GM21423 (cell line): Measurements from ENCODE around the gene ACACB.
A peak's percentile ranks its signal among the peaks of the same experiment; 100 is the strongest.

ENCODE experiments used
- ATAC-seq: cut with Tn5 transposase; IDR thresholded peaks from one replicate; pipeline ENCODE4 v1.9.1; 2021; ENCODE audit warnings: mild to moderate bottlenecking, moderate library complexity; ENCODE audit not compliant: unreplicated experiment

The ACACB gene

GRCh38 chr12:109109746-109110350 is 6.5 kb upstream of the ACACB start:
- ATAC-seq, result no peak

- ATAC-seq, result peak; percentile 64
Measured at GRCh38 chr12:109110988-109111495, 5.3 kb upstream of the ACACB start.

- ATAC-seq, result no peak
Measured at GRCh38 chr12:109112720-109113465, 3.5 kb upstream of the ACACB start.

- ATAC-seq, result no peak
Measured at GRCh38 chr12:109113661-109114321, 2.6 kb upstream of the ACACB start.

GRCh38 chr12:109114644-109115043 is 1.7 kb upstream of the ACACB start:
- no peak for ATAC-seq

GRCh38 chr12:109115404-109115757 is 1.0 kb upstream of the ACACB start:
- no peak for ATAC-seq

GRCh38 chr12:109116611-109116949 is 193 bp downstream of the ACACB start:
- ATAC-seq, result no peak

GRCh38 chr12:109120095-109120494 is 3.7 kb downstream of the ACACB start:
- ATAC-seq, result no peak

- ATAC-seq, result no peak
Measured at GRCh38 chr12:109120557-109120956, 4.2 kb downstream of the ACACB start.

GRCh38 chr12:109121346-109121880 is 5.0 kb downstream of the ACACB start:
- ATAC-seq, result no peak

- no peak for ATAC-seq
Measured at GRCh38 chr12:109124878-109125648, 8.7 kb downstream of the ACACB start.

- no peak for ATAC-seq
Measured at GRCh38 chr12:109125791-109126190, 9.4 kb downstream of the ACACB start.

- no peak for ATAC-seq
Measured at GRCh38 chr12:109126784-109127183, 10.4 kb downstream of the ACACB start.

- ATAC-seq, result no peak
Measured at GRCh38 chr12:109127533-109128242, 11.3 kb downstream of the ACACB start.

GRCh38 chr12:109130297-109131153 is 14.1 kb downstream of the ACACB start:
- ATAC-seq, result no peak

- no peak for ATAC-seq
Measured at GRCh38 chr12:109131154-109132050, 15.0 kb downstream of the ACACB start.

- no peak for ATAC-seq
Measured at GRCh38 chr12:109134186-109134917, 18.0 kb downstream of the ACACB start.

- ATAC-seq, result no peak
Measured at GRCh38 chr12:109137055-109137454, 20.7 kb downstream of the ACACB start.
